IPS-NIHi11 (cell line): ENCODE data around the gene PTN.

ENCODE experiments used
- DNase-seq: peaks from one replicate; pipeline ENCODE4 v3.0.0; 2012; ENCODE audit warnings: mixed read lengths, low spot score

PTN gene

GRCh38 chr7:137324796-137325696 lies 18.5 kb downstream of the PTN start:
- no peak for DNase-seq

- no peak for DNase-seq
These were observed 26.7 kb downstream of the PTN start for GRCh38 chr7:137316648-137317353.

GRCh38 chr7:137313201-137313600 lies 30.3 kb downstream of the PTN start:
- DNase-seq, result no peak

- DNase-seq, result no peak
These were observed 36.8 kb downstream of the PTN start for GRCh38 chr7:137306748-137307147.

DNA sequence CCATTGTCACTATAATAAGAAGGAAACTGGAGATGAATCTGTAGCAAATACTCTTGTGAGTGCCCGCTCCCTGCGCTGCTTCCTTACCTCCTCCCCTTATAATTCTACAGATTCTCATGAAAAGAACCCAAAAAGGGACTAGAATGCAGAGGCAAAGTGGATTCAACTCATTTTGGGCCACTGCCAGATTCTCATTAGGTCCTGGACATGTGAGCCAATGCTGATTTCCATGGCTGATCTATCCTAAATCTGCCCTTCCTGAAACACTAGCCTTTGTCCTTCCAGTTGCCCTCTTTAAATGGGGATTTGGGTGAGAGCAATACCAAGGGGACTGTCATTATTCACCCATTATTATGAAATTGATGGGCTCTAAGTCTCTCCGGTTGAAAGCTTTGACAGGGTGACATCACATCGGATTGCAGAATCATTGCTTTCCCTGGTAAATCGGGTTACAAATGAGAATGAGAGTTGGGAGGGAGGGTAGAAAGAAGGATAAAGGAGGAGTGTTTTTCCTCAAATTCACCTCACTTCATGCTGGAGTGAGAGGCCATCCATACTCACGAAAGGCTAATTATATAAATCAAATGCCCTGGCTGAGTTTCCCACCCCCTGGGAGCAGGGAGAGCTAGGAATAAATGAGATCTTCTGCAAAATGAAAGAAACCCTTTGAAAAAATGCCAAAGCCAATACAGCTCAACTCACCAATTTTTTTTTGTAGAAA lies 37.5 kb downstream of the PTN start:
- no peak for DNase-seq

GRCh38 chr7:137304624-137305235 lies 38.8 kb downstream of the PTN start:
- DNase-seq, result no peak

DNA sequence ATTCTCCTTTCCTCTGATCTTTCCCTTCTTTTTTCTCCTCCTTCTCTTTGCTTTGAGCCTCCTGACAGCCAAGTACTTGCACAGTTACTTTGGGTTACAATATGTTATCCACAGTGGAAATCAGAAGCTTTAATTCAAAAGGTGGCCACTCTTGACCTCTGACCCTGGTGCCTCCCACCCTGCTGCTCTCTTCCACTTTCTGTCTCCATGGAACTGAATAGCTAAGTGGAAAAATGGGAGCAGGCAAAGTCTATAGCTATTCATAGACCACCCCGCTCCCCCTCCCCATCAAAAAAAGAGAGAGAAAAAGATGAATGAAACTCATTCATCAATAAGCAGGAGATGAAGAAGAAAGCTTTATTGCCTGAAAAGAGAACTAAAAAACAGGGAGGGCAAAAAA lies 39.4 kb downstream of the PTN start:
- DNase-seq, result no peak

GRCh38 chr7:137302081-137302480 lies 41.5 kb downstream of the PTN start:
- DNase-seq, result no peak

- DNase-seq, result no peak
These were observed 45.1 kb downstream of the PTN start for GRCh38 chr7:137298464-137298794.

GRCh38 chr7:137297551-137298463 lies 45.7 kb downstream of the PTN start:
- DNase-seq, result peak; percentile 15

- DNase-seq, result no peak
These were observed 47.0 kb downstream of the PTN start for GRCh38 chr7:137296576-137296975.

DNA sequence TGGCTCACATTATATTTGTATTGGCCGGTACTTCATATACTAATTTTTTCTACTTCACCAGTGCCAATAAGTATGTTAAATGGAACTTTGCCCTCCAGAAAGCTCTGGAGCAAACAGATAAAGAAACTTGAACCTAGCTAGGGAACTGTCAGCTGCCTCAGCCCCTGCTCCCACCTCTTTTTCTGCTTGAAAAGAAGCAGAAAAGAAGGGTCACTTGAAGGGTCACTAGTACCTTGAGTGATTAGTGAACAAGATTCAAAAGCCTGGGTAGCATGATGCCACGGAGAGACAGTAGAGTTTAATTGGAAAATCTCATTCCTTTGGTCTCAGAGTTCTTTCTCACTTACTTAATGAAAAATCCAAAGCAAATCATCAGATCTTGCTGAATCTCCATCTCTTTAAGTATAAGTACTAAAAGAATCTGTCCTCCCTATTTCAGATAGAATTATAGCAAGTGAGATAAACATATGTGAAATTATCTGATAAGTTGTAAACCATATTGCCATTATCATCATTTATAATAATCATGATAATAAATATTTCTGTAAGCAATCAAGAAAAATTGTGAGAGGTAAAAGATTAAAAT lies 47.7 kb downstream of the PTN start:
- DNase-seq, result no peak

- DNase-seq, result no peak
These were observed 54.4 kb downstream of the PTN start for GRCh38 chr7:137289101-137289500.

- no peak for DNase-seq
These were observed 55.8 kb downstream of the PTN start for GRCh38 chr7:137287651-137288258.

DNA sequence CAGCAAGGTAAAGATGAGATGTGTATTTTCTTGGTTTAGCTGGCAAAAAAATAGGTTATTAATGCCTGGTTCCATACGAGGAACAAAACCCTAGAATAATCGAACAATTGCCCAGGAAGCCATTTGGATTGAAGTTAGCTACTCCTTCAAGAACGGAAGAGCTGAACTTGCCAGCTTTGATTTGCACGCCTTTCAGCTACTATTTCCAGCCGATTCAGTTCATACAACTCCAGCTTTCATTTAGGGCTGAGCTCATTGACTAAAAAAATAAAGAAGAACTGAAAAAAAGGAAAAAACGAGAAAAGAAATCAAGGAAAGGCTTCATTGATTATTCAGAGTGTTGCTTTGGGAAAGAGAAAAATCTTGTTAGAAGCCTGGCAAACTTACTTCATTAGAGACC lies 60.4 kb downstream of the PTN start:
- no peak for DNase-seq

GRCh38 chr7:137282043-137282442 lies 61.5 kb downstream of the PTN start:
- no peak for DNase-seq

DNA sequence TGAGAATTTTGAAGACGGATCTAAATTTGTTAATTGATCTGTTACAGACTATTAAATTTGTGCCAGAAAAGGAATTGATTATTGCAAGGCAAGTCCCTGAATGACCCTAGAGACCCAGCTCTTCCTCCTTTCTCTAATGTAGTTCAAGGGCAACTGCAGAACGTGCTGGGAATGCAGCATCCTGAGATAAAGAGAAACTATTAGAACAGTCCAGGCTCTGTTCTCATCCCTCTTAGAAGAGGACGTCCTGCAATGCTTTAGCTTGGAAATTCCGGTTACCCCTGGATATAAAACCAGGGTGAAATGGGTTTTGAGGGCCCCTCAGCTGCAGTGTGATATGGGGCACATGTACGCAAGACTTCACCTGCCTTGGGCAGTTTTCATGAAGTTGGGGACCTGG lies 67.3 kb downstream of the PTN start:
- no peak for DNase-seq

- DNase-seq, result no peak
These were observed 71.3 kb downstream of the PTN start for GRCh38 chr7:137272249-137272648.

GRCh38 chr7:137269240-137269639 lies 74.3 kb downstream of the PTN start:
- DNase-seq, result no peak
